Activated CD8-positive, alpha-beta memory T cell treated with anti-CD3 and anti-CD28 coated beads, Interleukin-2, amount 10 ng/mL, durations not matched to agents 7 days and 5 days (primary cell): ENCODE measurements around the gene SUDS3. TPM values are rescaled to one million over a fixed set of nuclear protein-coding genes. Genes with fewer than 3 reads are reported as not detected.
"Not testable (repeated sequence)": the region's sequence is repeated elsewhere in the genome, so short reads cannot be mapped to it uniquely, and the experiment has no call there.

Experiments used
- ATAC-seq: fragments of 150-1000 bp; cut with Tn5 transposase; one replicate; pipeline ENCODE4 v1.10.0; 2021; ENCODE audit warnings: moderate library complexity
- CTCF ChIA-PET: fragments of 350-600 bp; sonication (Branson Sonifier 250); formaldehyde crosslinking; loops from one replicate; lab custom pipeline; 2021; ENCODE audit warnings: antibody characterized with exemption; lab: Charles Lee
- DNase-seq: peaks from one replicate; pipeline ENCODE4 v3.0.0-alpha.2; 2020
- H3K27ac Mint-ChIP-seq: one replicate; pipeline ENCODE4 v1.8.0; 2021; ENCODE audit warnings: mild to moderate bottlenecking, mixed read lengths
- H3K27me3 Mint-ChIP-seq: one replicate; pipeline ENCODE4 v1.8.0; 2021; ENCODE audit warnings: mixed read lengths
- H3K36me3 Mint-ChIP-seq: one replicate; pipeline ENCODE4 v1.8.0; 2021; ENCODE audit warnings: mild to moderate bottlenecking, mixed read lengths
- H3K4me1 Mint-ChIP-seq: one replicate; pipeline ENCODE4 v1.8.0; 2021; ENCODE audit warnings: mixed read lengths
- H3K4me3 Mint-ChIP-seq: one replicate; pipeline ENCODE4 v1.8.0; 2021; ENCODE audit warnings: mild to moderate bottlenecking, moderate library complexity, mixed read lengths
- H3K9me3 Mint-ChIP-seq: one replicate; pipeline ENCODE4 v1.8.0; 2022; ENCODE audit warnings: low read depth, mixed read lengths
- total RNA-seq, 2 experiments: library from RNA; stranded (reverse); gene quantifications; one replicate each; pipeline ENCODE4 v1.2.3, GENCODE V29; 2021

The SUDS3 gene
- total RNA-seq, 2 experiments from 2014 or later: 22.6 to 26.5 TPM

DNA sequence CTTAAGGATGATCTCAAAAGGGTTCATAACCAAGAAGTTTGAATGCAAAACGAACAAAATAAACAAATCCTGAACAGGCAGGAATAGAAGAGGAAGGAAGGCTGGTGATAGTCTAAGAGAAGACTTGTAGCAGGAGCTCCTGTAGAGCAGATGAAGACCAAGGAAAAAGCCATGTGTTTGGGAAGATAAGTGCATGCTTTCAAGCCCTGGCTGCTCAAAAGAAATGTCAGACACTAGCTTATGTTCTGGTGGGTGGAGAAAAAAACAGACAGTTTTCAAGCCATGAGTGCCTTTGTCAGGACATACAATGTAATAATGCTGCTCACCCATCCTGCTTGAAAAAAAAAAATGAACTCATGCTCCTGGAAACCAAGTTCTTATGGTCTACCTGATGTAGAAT lies 31.0 kb upstream of the SUDS3 start:
- H3K4me1 Mint-ChIP-seq: peaks cover 9% of the 10 kb centered on the region
- H3K9me3 Mint-ChIP-seq: no peaks in the 10 kb centered on the region
- H3K4me3 Mint-ChIP-seq: no peak overlapping the region
- H3K27ac Mint-ChIP-seq: no peak overlapping the region
- DNase-seq: no peak
- CTCF ChIA-PET: no interaction called here
- H3K27me3 Mint-ChIP-seq: no peaks in the 10 kb centered on the region
- H3K36me3 Mint-ChIP-seq: peaks cover 10% of the 10 kb centered on the region
- no peak for ATAC-seq

DNA sequence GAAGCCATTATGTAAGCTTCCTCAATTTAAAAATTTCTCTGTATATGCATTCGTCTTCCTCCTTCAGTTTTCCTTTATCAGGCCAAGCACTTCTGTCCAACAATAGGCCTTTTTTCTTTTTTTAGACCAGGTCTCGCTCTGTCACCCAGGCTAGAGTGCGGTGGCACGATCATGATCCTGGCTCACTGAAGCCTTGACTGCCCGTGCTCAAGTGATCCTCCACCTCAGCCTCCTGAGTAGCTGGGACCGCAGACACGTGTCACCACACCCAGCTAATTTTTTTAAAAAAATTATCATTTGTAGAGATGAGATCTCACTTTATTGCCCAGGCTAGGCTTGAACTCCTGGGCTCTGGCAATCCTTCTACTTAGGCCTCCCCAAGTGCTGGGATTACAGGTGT lies 29.5 kb upstream of the SUDS3 start:
- Mint-ChIP-seq H3K4me1 (peaks cover 9% of the 10 kb centered on the region), H3K4me3 (no peak overlapping the region), H3K36me3 (peaks cover 11% of the 10 kb centered on the region), H3K9me3 (no peaks in the 10 kb centered on the region), H3K27me3 (no peaks in the 10 kb centered on the region), H3K27ac (no peak overlapping the region)
- CTCF ChIA-PET: interaction anchor here (0.8 to 1.4 kb wide), 5 partner anchors 9 to 31 kb away, joined by 3 to 5 read pairs (median 3); no protein-coding TSS in a partner anchor
- ATAC-seq: no peak
- no peak for DNase-seq

DNA sequence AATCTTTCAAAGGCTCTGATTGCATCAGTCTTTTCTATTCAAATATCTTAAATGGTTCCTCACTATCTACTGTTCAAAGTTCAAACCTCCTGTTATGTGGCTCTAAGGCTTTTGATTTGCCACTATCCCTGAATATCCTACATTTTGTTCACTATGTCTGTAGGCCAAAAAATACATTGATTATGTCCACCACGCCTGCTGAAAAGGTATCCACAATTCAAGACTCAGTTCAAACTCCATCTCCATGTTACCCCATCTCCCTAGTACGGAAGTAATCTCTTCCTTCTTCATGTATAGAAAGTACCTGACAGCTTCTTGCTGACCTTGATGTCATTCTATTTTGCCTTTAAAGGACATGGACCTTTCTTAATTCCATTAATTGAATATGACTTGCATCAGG lies 28.4 kb upstream of the SUDS3 start:
- no peaks in the 10 kb centered on the region for H3K9me3 Mint-ChIP-seq
- DNase-seq (no peak), ATAC-seq (no peak)
- CTCF ChIA-PET: interaction anchor here (1.1 kb wide), 1 partner anchor 32 kb away, joined by 3 read pairs; no protein-coding TSS in a partner anchor
- H3K27me3 Mint-ChIP-seq: no peaks in the 10 kb centered on the region
- H3K27ac Mint-ChIP-seq: no peak overlapping the region
- H3K36me3 Mint-ChIP-seq: peaks cover 11% of the 10 kb centered on the region
- H3K4me1 Mint-ChIP-seq: peaks cover 8% of the 10 kb centered on the region
- no peak overlapping the region for H3K4me3 Mint-ChIP-seq

GRCh38 chr12:118350908-118351559 lies 25.3 kb upstream of the SUDS3 start:
- H3K27ac Mint-ChIP-seq: no peak overlapping the region
- DNase-seq (no peak), ATAC-seq (no peak)
- H3K4me3 Mint-ChIP-seq: no peak overlapping the region
- CTCF ChIA-PET: no interaction called here
- H3K4me1 Mint-ChIP-seq: peaks cover 26% of the 10 kb centered on the region
- peaks cover 12% of the 10 kb centered on the region for H3K9me3 Mint-ChIP-seq
- peaks cover 31% of the 10 kb centered on the region for H3K36me3 Mint-ChIP-seq
- H3K27me3 Mint-ChIP-seq: no peaks in the 10 kb centered on the region

GRCh38 chr12:118353721-118354120 lies 22.6 kb upstream of the SUDS3 start:
- no peaks in the 10 kb centered on the region for H3K27me3 Mint-ChIP-seq
- CTCF ChIA-PET: interaction anchor here (9.5 kb wide), 1 partner anchor 23 kb away, joined by 97 read pairs; the partner anchor contains the start of gene SUDS3
- ATAC-seq: no peak
- H3K4me3 Mint-ChIP-seq: no peak overlapping the region
- H3K9me3 Mint-ChIP-seq: peaks cover 12% of the 10 kb centered on the region
- H3K27ac Mint-ChIP-seq: no peak overlapping the region
- peaks cover 39% of the 10 kb centered on the region for H3K4me1 Mint-ChIP-seq
- H3K36me3 Mint-ChIP-seq: peaks cover 29% of the 10 kb centered on the region
- DNase-seq: no peak

DNA sequence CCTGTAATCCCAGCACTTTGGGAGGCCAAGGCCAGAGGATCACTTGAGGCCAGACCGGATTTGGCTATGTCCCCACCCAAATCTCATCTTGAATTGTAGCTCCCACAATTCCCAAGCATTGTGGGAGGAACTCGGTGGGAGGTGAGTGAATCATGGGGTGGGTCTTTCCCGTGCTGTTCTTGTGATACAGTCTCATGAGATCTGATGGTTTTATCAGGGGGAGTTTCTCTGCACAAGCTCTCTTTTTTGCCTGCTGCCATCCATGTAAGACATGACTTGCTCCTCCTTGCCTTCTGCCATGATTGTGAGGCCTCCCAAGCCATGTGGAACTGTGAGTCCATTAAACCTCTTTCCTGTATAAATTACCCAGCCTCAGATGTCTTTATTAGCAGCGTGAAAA lies 21.9 kb upstream of the SUDS3 start:
- Mint-ChIP-seq H3K4me1 (peaks cover 39% of the 10 kb centered on the region), H3K9me3 (peaks cover 12% of the 10 kb centered on the region), H3K36me3 (peaks cover 29% of the 10 kb centered on the region)
- CTCF ChIA-PET: interaction anchor here (1.3 to 9.5 kb wide), 2 partner anchors 23 to 45 kb away, joined by 3 to 97 read pairs; partner anchors contain the start of gene SUDS3
- not testable (repeated sequence) for DNase-seq, H3K27ac Mint-ChIP-seq, H3K4me3 Mint-ChIP-seq, ATAC-seq, H3K27me3 Mint-ChIP-seq

GRCh38 chr12:118354903-118355302 lies 21.5 kb upstream of the SUDS3 start:
- Mint-ChIP-seq H3K27me3 (no peaks in the 10 kb centered on the region), H3K4me3 (no peak overlapping the region), H3K9me3 (peaks cover 12% of the 10 kb centered on the region), H3K36me3 (peaks cover 30% of the 10 kb centered on the region), H3K4me1 (peaks cover 43% of the 10 kb centered on the region), H3K27ac (no peak overlapping the region)
- ATAC-seq (no peak), DNase-seq (no peak)
- CTCF ChIA-PET: interaction anchor here (0.7 to 9.5 kb wide), 3 partner anchors 10 to 46 kb away, joined by 3 to 97 read pairs (median 3); partner anchors contain the start of gene SUDS3

DNA sequence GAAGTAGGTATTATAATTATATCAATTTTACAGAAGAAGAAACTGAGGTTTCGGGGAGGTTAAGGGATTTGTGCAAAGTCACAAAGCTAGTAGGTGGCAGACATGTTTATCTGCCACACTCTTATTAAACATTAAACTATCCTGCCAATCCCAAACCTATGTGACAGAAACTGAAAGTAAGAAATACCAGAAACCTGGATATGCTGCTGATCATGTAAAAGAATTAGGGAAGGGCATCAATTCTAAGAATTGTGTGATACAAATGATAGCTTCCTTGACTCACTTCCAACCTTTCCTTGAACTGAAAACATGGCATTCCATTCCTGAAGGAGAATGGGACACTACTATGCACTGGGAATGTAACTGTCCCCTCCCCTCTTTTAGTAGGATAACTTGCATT lies 20.5 kb upstream of the SUDS3 start:
- DNase-seq (no peak), ATAC-seq (no peak)
- Mint-ChIP-seq H3K9me3 (peaks cover 12% of the 10 kb centered on the region), H3K4me3 (peak overlapping the region; percentile 13), H3K27me3 (no peaks in the 10 kb centered on the region), H3K27ac (no peak overlapping the region), H3K4me1 (peaks cover 42% of the 10 kb centered on the region), H3K36me3 (peaks cover 27% of the 10 kb centered on the region)
- CTCF ChIA-PET: interaction anchor here (1.2 to 9.5 kb wide), 2 partner anchors 9 to 21 kb away, joined by 3 to 97 read pairs; partner anchors contain the start of gene SUDS3

- DNase-seq: no peak
- peaks cover 12% of the 10 kb centered on the region for H3K9me3 Mint-ChIP-seq
- H3K4me1 Mint-ChIP-seq: peaks cover 42% of the 10 kb centered on the region
- H3K27ac Mint-ChIP-seq: peak overlapping the region; percentile 93
- peaks cover 26% of the 10 kb centered on the region for H3K36me3 Mint-ChIP-seq
- peak overlapping the region; percentile 89 for H3K4me3 Mint-ChIP-seq
- no peak for ATAC-seq
- CTCF ChIA-PET: interaction anchor here (0.5 to 9.5 kb wide), 14 partner anchors 10 to 1682 kb away, joined by 3 to 97 read pairs (median 4); partner anchors contain the start of genes PEBP1, SUDS3 and TAOK3
- H3K27me3 Mint-ChIP-seq: no peaks in the 10 kb centered on the region
These were observed 19.5 kb upstream of the SUDS3 start for GRCh38 chr12:118356809-118357256.

- CTCF ChIA-PET: interaction anchor here (0.5 to 9.5 kb wide), 15 partner anchors 10 to 1683 kb away, joined by 3 to 97 read pairs (median 4); partner anchors contain the start of genes PEBP1, SUDS3 and TAOK3
- DNase-seq: peak; percentile 76
- no peaks in the 10 kb centered on the region for H3K27me3 Mint-ChIP-seq
- H3K4me1 Mint-ChIP-seq: peaks cover 42% of the 10 kb centered on the region
- H3K9me3 Mint-ChIP-seq: peaks cover 12% of the 10 kb centered on the region
- H3K36me3 Mint-ChIP-seq: peaks cover 26% of the 10 kb centered on the region
- H3K27ac Mint-ChIP-seq: peak overlapping the region; percentile 93
- H3K4me3 Mint-ChIP-seq: peak overlapping the region; percentile 89
- ATAC-seq: peak; percentile 82
These were observed 18.9 kb upstream of the SUDS3 start for GRCh38 chr12:118357257-118358007.

- H3K4me1 Mint-ChIP-seq: peaks cover 41% of the 10 kb centered on the region
- H3K9me3 Mint-ChIP-seq: peaks cover 12% of the 10 kb centered on the region
These were observed 18.4 kb upstream of the SUDS3 start for GRCh38 chr12:118358008-118358359.

GRCh38 chr12:118358612-118359540 lies 17.5 kb upstream of the SUDS3 start:
- CTCF ChIA-PET: interaction anchor here (0.6 to 9.5 kb wide), 11 partner anchors 8 to 238 kb away, joined by 3 to 97 read pairs (median 6); partner anchors contain the start of genes PEBP1, SUDS3 and TAOK3
- Mint-ChIP-seq H3K27ac (peak overlapping the region; percentile 93), H3K36me3 (peaks cover 19% of the 10 kb centered on the region), H3K4me3 (peak overlapping the region; percentile 89), H3K27me3 (no peaks in the 10 kb centered on the region), H3K9me3 (peaks cover 8% of the 10 kb centered on the region), H3K4me1 (peaks cover 35% of the 10 kb centered on the region)
- DNase-seq (no peak), ATAC-seq (peak; percentile 40)

More at GRCh38 chr12:118358008-118358359, 18.4 kb upstream of the SUDS3 start:
- ATAC-seq: no peak
- DNase-seq: no peak
- peak overlapping the region; percentile 93 for H3K27ac Mint-ChIP-seq
- H3K4me3 Mint-ChIP-seq: peak overlapping the region; percentile 89
- H3K36me3 Mint-ChIP-seq: peaks cover 25% of the 10 kb centered on the region
- CTCF ChIA-PET: interaction anchor here (1.0 to 9.5 kb wide), 12 partner anchors 9 to 293 kb away, joined by 3 to 97 read pairs (median 4); partner anchors contain the start of genes PEBP1, SUDS3 and TAOK3
- no peaks in the 10 kb centered on the region for H3K27me3 Mint-ChIP-seq
